Prostate gland (tissue), 2 donors: ENCODE data around the gene SLC2A4RG. TPM values are rescaled to one million over a fixed set of nuclear protein-coding genes. Genes with fewer than 3 reads are reported as not detected.

ENCODE experiments used
- DNase-seq: peaks from one replicate; pipeline ENCODE4 v3.0.0-alpha.2; 2019; ENCODE audit warnings: low spot score
- H3K27ac ChIP-seq, 2 donors: fragments of 200-600 bp; sonication (generic); 2 replicates each; pipeline ENCODE4 v1.5.1; 2017 to 2019
- H3K27me3 ChIP-seq: fragments of 200-600 bp; sonication (generic); replicated peaks from 2 replicates; pipeline ENCODE4 v1.5.1; 2019; ENCODE audit not compliant: insufficient read depth
- H3K36me3 ChIP-seq, 2 donors: fragments of 200-600 bp; sonication (generic); 1 replicate in 1 of 2; 2 replicates in 1 of 2; pipeline versions ENCODE4 v1.5.1 to v1.8.1; 2017 to 2019
- H3K4me1 ChIP-seq: fragments of 200-600 bp; sonication (generic); replicated peaks from 2 replicates; pipeline ENCODE4 v1.5.1; 2019
- H3K4me3 ChIP-seq, 2 donors: fragments of 200-600 bp; sonication (generic); 2 replicates each; pipeline ENCODE4 v1.5.1; 2017 to 2019
- H3K9me3 ChIP-seq: fragments of 200-600 bp; sonication (generic); 2 replicates; pipeline ENCODE4 v1.5.1; 2017
- CTCF ChIP-seq, 4 experiments: fragments of 200-600 bp in 2 of 4; fragments of 450-650 bp in 2 of 4; sonication (generic) in 2 of 4; IDR thresholded peaks; 1 replicate in 3 of 4; 2 replicates in 1 of 4; pipeline ENCODE4 v1.5.1; 2016 to 2019; ENCODE audit warnings: antibody characterized with exemption in 4 of 4, mild to moderate bottlenecking in 2 of 4, moderate library complexity in 2 of 4
- POLR2A ChIP-seq: fragments of 450-650 bp; IDR thresholded peaks from one replicate; pipeline ENCODE4 v1.6.1; 2016; ENCODE audit warnings: antibody characterized with exemption, mild to moderate bottlenecking
- POLR2AphosphoS5 ChIP-seq: sonication (generic); formaldehyde crosslinking; IDR thresholded peaks from one replicate; pipeline ENCODE4 v1.6.1; 2017; ENCODE audit warnings: antibody characterized with exemption
- WGBS: methylation state at CpG from one replicate; pipeline ENCODE4 v1.1.5; 2018; 5-methylcytosine and 5-hydroxymethylcytosine counted together
- intact Hi-C: fragments of 100-400 bp; cut with DNase I; formaldehyde crosslinking; loops from one replicate; pipeline ENCODE4 v1.14.2; 2022
- total RNA-seq, 2 donors: library from RNA; depleted of rRNA; stranded (reverse); fragments of >200 nt; gene quantifications; one replicate each; pipeline ENCODE4 v1.1.0, GENCODE V29; 2016

Gene SLC2A4RG
- total RNA-seq: 100 to 1,000 TPM; 140 to 155 TPM

- no peaks in the 10 kb centered on the region for H3K9me3 ChIP-seq
- WGBS: under 1% methylated on average over 29 of the region's 136 CpGs
- peaks cover 4% of the 10 kb centered on the region in 2 donors for H3K36me3 ChIP-seq
- H3K27ac ChIP-seq: peak within 1 kb of the TSS; percentile 96
- peak within 1 kb of the TSS; percentile 72 to 75 for H3K4me3 ChIP-seq
- peak; percentile 71 for DNase-seq
- peak; percentile 27 for TF ChIP-seq POLR2A
- TF ChIP-seq CTCF (IDR thresholded peaks at IDR 0.05): peak in 1 of 4 experiments; percentile 7
- no peak for TF ChIP-seq POLR2AphosphoS5
- intact Hi-C loops: loop anchor here (2.0 to 10.0 kb wide), 4 partner anchors 31 to 225 kb away; partner anchors contain the start of genes GMEB2, RTEL1, ZGPAT and ZNF512B
- no peaks in the 10 kb centered on the region for H3K27me3 ChIP-seq
- H3K4me1 ChIP-seq: peaks cover 35% of the 10 kb centered on the region
These were observed at the start of gene SLC2A4RG for GRCh38 chr20:63739130-63740069. SLC2A4RG (plus strand) TSS chr20:63739776; CDS start chr20:63739913, 137 bp downstream.

DNA sequence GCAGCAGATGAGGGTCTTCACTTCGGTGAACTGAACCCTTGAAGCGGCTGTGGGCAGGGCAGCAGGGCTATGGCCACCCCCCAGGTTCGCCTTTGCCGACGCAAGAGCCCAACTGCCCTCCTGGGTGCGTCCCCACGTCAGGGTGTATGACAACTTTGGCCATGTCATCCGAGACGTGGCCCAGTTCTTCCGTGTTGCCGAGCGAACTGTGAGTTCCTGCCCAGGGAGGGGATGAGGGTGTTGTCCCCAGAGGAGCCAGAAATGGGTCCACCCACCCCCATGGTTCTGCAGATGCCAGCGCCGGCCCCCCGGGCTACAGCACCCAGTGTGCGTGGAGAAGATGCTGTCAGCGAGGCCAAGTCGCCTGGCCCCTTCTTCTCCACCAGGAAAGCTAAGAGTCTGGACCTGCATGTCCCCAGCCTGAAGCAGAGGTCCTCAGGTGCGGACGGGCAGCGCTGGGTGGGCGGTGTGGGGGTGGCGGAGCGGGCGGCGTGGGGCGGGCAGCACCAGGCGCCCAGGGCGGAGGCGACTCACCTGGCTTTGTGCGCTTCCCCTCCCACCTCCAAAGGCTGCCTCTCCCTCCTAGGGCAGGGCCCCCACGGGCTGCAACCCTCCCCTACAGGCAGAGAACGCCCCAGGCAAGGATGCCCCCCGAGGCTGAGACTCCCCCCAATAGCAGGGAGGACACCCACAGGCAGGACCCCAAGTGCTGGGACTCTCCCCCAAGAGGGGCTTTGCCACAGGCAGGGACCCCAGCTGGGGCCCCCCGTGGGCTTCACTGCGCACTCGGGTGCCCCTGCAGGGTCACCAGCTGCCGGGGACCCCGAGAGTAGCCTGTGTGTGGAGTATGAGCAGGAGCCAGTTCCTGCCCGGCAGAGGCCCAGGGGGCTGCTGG lies 49.3 kb upstream of the SLC2A4RG start:
- WGBS: 85% methylated on average over 31 of the region's 40 CpGs
- TF ChIP-seq CTCF (IDR thresholded peaks at IDR 0.05) (no peak), POLR2A (no peak), POLR2AphosphoS5 (no peak)
- Histone ChIP-seq H3K4me1 (no peaks in the 10 kb centered on the region), H3K9me3 (no peaks in the 10 kb centered on the region), H3K27ac (no peak overlapping the region), H3K4me3 (no peak overlapping the region), H3K27me3 (no peaks in the 10 kb centered on the region), H3K36me3 (no peaks in the 10 kb centered on the region)
- no peak for DNase-seq
- intact Hi-C loops: no loop called here

DNA sequence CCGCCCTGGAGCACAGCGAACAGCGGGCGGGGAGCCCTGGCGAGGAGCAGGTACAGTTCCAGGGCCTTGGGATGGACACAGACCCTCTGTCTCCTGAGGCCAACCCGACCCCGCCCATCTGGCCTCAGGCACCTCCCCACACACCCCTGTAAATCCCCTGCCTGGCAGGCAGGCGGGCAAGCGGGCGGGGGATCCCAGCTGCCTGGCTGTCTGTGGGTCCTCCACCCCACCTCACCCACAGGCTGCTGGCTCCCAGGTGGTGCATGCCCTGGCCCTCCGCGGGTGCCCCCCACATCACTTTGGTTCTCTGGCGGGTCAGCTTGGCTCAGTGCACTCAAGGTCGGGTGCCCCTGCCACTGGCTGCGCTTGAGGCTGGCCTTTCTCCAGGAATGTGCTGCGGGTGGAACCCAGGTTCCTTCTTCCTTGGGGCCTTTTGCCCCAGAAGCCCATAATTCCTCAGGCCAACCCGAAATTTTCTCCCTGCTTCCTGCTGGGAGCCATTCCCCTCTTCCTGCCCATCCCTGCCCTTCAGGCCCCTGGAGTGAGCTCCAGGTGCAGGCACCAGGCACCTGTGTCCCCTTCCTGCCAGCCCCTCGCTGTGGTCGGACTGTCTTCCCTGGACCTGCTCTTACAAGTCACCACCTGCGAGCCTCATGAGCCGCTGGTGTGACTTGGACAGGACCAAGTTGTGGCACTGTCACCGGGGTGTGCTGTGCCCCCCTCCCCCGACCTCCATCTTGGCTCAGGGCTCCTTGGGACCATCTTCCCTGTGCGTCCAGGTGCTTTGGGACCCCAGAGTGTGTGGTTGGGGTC lies 48.5 kb upstream of the SLC2A4RG start:
- Histone ChIP-seq H3K36me3 (no peaks in the 10 kb centered on the region), H3K4me3 (no peak overlapping the region), H3K27ac (no peak overlapping the region), H3K4me1 (no peaks in the 10 kb centered on the region), H3K27me3 (no peaks in the 10 kb centered on the region), H3K9me3 (no peaks in the 10 kb centered on the region)
- no peak for DNase-seq
- intact Hi-C loops: no loop called here
- TF ChIP-seq POLR2AphosphoS5 (no peak), CTCF (IDR thresholded peaks at IDR 0.05) (no peak), POLR2A (no peak)
- 68% methylated on average over 24 of the region's 24 CpGs for WGBS

DNA sequence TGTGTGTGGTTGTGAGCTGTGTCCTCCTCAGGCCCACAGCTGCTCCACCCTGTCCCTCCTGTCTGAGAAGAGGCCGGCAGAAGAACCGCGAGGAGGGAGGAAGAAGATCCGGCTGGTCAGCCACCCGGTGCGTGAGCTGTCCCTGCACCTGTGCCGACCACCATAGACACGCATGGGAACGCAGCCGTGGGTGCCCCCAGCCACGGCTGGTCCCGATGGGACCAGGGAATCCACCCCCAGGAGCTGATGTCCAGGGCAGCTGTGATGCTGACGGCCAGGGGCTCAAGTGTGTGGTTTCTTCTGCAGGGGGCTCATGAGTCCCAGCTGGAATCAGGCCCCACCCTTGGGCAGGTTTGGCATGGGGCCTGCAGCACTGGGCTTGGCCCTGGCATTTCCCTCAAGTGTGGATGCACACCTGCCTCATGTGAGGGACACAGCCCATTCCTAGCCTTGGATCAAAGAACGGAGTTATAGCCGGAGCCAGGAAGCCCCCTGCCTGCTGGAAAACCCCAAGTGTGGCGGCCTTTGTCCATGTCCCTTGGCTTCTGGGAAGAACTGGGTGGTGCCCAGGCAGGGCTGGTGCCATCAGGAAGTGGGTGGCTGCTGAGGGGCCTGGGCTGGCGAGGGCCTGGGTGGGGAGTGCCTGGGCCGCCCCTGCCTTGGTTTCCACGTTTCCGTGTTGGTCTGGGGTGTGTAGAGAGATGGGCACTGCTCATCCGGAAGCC lies 47.7 kb upstream of the SLC2A4RG start:
- TF ChIP-seq CTCF (IDR thresholded peaks at IDR 0.05) (no peak), POLR2AphosphoS5 (no peak), POLR2A (no peak)
- no peak overlapping the region for H3K4me3 ChIP-seq
- no peaks in the 10 kb centered on the region for H3K27me3 ChIP-seq
- H3K4me1 ChIP-seq: peaks cover 2% of the 10 kb centered on the region
- H3K9me3 ChIP-seq: no peaks in the 10 kb centered on the region
- DNase-seq: no peak
- 84% methylated on average over 21 of the region's 21 CpGs for WGBS
- no peaks in the 10 kb centered on the region for H3K36me3 ChIP-seq
- H3K27ac ChIP-seq: no peak overlapping the region
- intact Hi-C loops: no loop called here
